Upper lobe of right lung (tissue), 1 donor: ENCODE results near the gene KLHL30. TPM values are rescaled to one million over a fixed set of nuclear protein-coding genes. Genes with fewer than 3 reads are reported as not detected.
A peak's percentile ranks its signal among the peaks of the same experiment; 100 is the strongest.

ENCODE experiments used
- ATAC-seq: fragments of 200-7000 bp; cut with Tn5 transposase; one replicate; pipeline ENCODE4 v1.9.1; 2020; ENCODE audit warnings: mild to moderate bottlenecking, moderate library complexity
- DNase-seq: peaks from one replicate; pipeline ENCODE4 v3.0.0-alpha.2; 2020
- H3K27ac ChIP-seq: fragments of 200-600 bp; one replicate; pipeline ENCODE4 v1.8.0; 2022
- H3K27me3 ChIP-seq: fragments of 200-600 bp; one replicate; pipeline ENCODE4 v1.8.0; 2022; ENCODE audit warnings: mild to moderate bottlenecking
- H3K36me3 ChIP-seq: fragments of 200-600 bp; one replicate; pipeline ENCODE4 v1.8.0; 2022
- H3K4me1 ChIP-seq: fragments of 200-600 bp; one replicate; pipeline ENCODE4 v1.8.0; 2022
- H3K4me3 ChIP-seq: fragments of 200-600 bp; one replicate; pipeline ENCODE4 v1.8.0; 2022; ENCODE audit warnings: mild to moderate bottlenecking
- H3K9me3 ChIP-seq: fragments of 200-600 bp; one replicate; pipeline ENCODE4 v1.8.0; 2022
- intact Hi-C: fragments of 100-400 bp; cut with DNase I; formaldehyde crosslinking; loops from one replicate; pipeline ENCODE4 v1.11.0; 2022
- total RNA-seq: library from RNA; stranded (reverse); fragmentation: NEBNext Ultra II Directional; extraction: Animal tissue kit (Norgen Biotek cat#: 25700); gene quantifications from one replicate; pipeline ENCODE4 v1.2.1, GENCODE V29; 2021
- TF ChIP-seq, protein P1 (sequence below): fragments of 200-600 bp; IDR thresholded peaks from one replicate; pipeline ENCODE4 v1.8.0; 2022; ENCODE audit warnings: antibody characterized with exemption
- donor health status: DM: no; HTN: yes; CAD: no; lungs with severe emphysema.

Gene KLHL30
- total RNA-seq, 1 donor from 2014 or later: 0.90 TPM

DNA sequence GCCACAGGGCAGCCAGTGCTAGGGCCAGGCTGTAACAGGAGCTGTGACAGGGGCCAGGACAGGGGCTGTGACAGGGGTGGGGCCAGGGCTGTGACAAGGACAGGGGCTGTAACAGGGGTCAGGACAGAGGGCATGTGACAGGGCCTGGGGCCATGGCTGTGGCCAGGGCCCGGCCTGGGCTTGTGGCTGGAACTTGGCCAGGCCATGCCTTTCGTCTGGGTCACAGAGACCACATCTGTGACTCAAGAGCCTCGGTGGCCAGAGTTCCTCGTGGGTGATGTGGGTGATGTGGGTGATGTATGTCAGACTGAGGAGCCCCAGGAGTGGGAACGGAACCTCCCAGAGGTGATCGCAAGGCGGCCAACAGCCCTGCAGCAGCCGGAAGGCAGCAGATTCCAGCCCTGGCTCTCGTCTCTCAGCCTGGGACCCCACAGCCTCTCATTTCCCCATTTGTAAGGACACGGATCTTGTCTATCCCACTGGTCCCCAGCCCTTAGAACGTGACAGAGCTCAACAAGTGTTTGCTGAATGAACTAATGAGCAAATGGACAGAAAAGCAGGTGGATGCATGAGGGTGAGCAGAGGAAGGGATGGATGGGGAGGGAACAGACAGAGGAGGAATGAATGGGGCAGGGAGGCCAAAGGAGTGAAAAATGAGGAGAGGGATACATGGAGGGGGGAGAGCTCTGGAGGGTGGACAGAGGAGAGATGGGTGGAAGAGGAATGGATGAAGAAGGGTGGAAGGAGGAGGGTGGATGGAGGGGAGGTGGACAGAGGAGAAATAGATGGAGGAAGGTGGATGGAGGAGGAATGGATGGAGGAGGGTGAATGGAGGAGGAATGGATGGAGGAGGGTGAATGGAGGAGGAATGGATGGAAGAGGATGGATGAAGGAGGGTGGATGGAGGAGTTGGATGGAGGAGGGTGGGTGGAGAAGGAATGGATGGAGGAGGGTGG is 21.0 kb upstream of the KLHL30 start:
- no peaks in the 10 kb centered on the region for H3K4me1 ChIP-seq
- H3K4me3 ChIP-seq: no peak overlapping the region
- DNase-seq (no peak), ATAC-seq (peak; percentile 18)
- TF ChIP-seq, protein P1, sequence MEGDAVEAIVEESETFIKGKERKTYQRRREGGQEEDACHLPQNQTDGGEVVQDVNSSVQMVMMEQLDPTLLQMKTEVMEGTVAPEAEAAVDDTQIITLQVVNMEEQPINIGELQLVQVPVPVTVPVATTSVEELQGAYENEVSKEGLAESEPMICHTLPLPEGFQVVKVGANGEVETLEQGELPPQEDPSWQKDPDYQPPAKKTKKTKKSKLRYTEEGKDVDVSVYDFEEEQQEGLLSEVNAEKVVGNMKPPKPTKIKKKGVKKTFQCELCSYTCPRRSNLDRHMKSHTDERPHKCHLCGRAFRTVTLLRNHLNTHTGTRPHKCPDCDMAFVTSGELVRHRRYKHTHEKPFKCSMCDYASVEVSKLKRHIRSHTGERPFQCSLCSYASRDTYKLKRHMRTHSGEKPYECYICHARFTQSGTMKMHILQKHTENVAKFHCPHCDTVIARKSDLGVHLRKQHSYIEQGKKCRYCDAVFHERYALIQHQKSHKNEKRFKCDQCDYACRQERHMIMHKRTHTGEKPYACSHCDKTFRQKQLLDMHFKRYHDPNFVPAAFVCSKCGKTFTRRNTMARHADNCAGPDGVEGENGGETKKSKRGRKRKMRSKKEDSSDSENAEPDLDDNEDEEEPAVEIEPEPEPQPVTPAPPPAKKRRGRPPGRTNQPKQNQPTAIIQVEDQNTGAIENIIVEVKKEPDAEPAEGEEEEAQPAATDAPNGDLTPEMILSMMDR: no peak
- H3K27me3 ChIP-seq: peaks cover 23% of the 10 kb centered on the region
- H3K27ac ChIP-seq: no peak overlapping the region
- no peaks in the 10 kb centered on the region for H3K9me3 ChIP-seq
- H3K36me3 ChIP-seq: no peaks in the 10 kb centered on the region
- intact Hi-C loops: no loop called here

DNA sequence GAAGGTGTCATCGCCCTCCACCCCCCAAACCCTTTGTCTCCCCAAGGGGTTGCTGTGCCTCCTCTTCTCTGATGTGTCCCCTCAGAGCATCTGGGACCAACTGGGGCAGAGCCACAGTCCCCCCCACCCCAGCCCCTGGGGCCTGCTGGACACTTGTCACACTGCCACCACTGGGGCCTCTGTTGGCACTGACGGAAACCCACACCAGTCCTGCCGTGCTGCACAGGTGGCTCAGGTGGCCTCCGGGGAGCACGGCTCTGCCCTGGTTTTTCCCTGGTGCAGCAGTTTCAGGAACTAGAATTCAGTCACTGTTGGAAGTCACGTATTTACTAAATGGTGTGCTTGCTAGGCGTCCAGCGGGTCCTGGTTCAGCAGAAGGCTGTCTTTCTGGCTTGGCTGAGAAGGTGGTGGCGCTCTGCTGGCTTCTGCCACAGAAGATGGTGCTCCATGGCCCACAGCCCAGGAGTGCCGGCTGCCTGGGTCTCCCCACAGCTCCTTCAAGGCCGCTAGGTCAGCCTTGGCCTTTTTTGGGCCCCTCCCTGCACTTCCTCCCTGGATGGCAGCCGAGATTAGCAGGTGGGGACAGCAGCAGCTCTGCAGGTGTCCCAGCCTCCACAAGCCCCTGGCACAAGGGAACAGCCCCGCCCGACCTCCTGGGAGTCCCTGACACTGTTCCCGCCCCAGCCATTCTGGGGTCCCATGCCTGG is 18.6 kb upstream of the KLHL30 start:
- H3K4me3 ChIP-seq: no peak overlapping the region
- H3K36me3 ChIP-seq: no peaks in the 10 kb centered on the region
- peaks cover 23% of the 10 kb centered on the region for H3K27me3 ChIP-seq
- no peaks in the 10 kb centered on the region for H3K9me3 ChIP-seq
- H3K4me1 ChIP-seq: no peaks in the 10 kb centered on the region
- no peak overlapping the region for H3K27ac ChIP-seq
- DNase-seq: no peak
- TF ChIP-seq, protein P1: no peak
- intact Hi-C loops: no loop called here
- ATAC-seq: no peak

DNA sequence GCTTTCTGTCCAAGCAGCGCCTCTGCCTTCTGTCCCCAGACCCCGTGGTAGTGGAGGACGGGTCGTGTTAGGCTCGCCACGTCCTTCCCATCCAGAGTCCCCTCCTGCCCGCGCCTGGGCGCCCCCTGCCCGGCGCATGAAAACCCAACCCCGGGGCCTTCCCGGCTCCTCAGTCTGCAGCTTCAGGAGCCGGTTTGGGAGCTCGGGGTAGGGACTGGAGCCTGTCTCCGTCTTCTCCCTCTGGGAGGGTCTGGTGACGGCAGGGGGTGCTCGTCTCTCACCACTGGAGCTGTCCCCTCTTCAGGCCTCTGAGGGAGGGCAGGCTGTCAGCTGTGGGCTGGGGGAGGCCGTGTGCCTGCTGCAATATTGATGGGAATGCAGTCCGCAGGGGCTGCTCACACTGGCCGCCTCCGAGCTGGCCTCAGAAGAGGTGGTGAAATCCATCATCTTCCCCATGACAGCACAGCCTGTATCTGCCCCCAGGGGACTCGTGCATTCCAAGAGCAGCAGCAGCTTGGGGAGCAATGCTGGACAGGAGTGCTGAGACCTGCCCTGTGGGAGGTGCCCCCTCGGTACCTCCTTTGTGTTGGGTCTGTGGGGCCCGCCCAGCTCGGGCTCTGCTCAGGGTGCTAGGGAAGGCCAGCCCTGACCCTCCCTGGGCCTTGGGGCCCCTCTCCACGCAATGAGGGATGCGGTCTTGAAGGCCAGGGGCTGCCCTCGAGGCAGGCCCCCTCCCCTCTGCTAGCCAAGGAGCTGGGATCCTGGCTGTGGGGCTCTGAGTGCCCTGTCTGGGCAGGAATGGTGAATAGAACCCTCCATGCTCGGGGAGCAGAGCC is 17.8 kb upstream of the KLHL30 start:
- no peaks in the 10 kb centered on the region for H3K9me3 ChIP-seq
- no peak overlapping the region for H3K4me3 ChIP-seq
- ATAC-seq: no peak
- H3K36me3 ChIP-seq: no peaks in the 10 kb centered on the region
- H3K27ac ChIP-seq: no peak overlapping the region
- intact Hi-C loops: no loop called here
- TF ChIP-seq, protein P1: no peak
- H3K27me3 ChIP-seq: peaks cover 23% of the 10 kb centered on the region
- DNase-seq: no peak
- no peaks in the 10 kb centered on the region for H3K4me1 ChIP-seq

- Histone ChIP-seq H3K36me3 (no peaks in the 10 kb centered on the region), H3K27ac (no peak overlapping the region), H3K4me1 (no peaks in the 10 kb centered on the region), H3K9me3 (no peaks in the 10 kb centered on the region), H3K4me3 (no peak overlapping the region), H3K27me3 (peaks cover 21% of the 10 kb centered on the region)
- intact Hi-C loops: no loop called here
- DNase-seq (no peak), ATAC-seq (no peak)
- TF ChIP-seq, protein P1: no peak
Observed at GRCh38 chr2:238121511-238122286, 16.8 kb upstream of the KLHL30 start.
